GM12878 (cell line): ENCODE data around the gene TNFAIP1. TPM values are rescaled to one million over a fixed set of nuclear protein-coding genes. Genes with fewer than 3 reads are reported as not detected.

Experiments
- ATAC-seq: fragments of 200-7000 bp; cut with Tn5 transposase; 3 replicates; pipeline ENCODE4 v1.9.1; 2020; ENCODE audit warnings: mild to moderate bottlenecking, moderate library complexity
- BruUV-seq: library from RNA; stranded (reverse); fragments of 400-500 nt; replicated peaks from 2 replicates; lab custom pipeline; 2021; lab: Mats Ljungman, UMichigan
- CTCF ChIA-PET: fragments of 300-600 bp; sonication (Branson Sonifier 250); formaldehyde crosslinking; extraction: SDS; loops from one replicate; lab custom pipeline; 2021; ENCODE audit warnings: inconsistent platforms; lab: Yijun Ruan, JAX
- POLR2A ChIA-PET: fragments of 350-600 bp; formaldehyde crosslinking; extraction: SDS; loops from one replicate; lab custom pipeline; 2021; ENCODE audit warnings: inconsistent platforms; lab: Charles Lee
- RAD21 ChIA-PET: fragments of 300-600 bp; sonication (Branson Sonifier 250); formaldehyde crosslinking; loops from one replicate; lab custom pipeline; 2023; ENCODE audit warnings: antibody characterized with exemption; ENCODE audit not compliant: unreplicated experiment; lab: Charles Lee
- SMC1A ChIA-PET: fragments of 300-600 bp; sonication (Branson Sonifier 250); formaldehyde crosslinking; loops from one replicate; lab custom pipeline; 2023; ENCODE audit not compliant: unreplicated experiment, uncharacterized antibody; lab: Charles Lee
- DNase-seq: peaks from one replicate; pipeline ENCODE4 v3.0.0-alpha.2; 2011; ENCODE audit warnings: low read depth, low spot score
- FAIRE-seq: peaks from 3 replicates; lab custom pipeline; 2011; peaks lifted over from hg19 to GRCh38; lab: Jason Lieb, UNC
- H2AFZ ChIP-seq: 2 replicates; pipeline ENCODE4 v1.6.0; 2011; ENCODE audit warnings: low read depth, low read length, control low read depth; ENCODE audit not compliant: control insufficient read depth
- H3K27ac ChIP-seq: 2 replicates; pipeline ENCODE4 v1.5.1; 2011; ENCODE audit warnings: control low read depth; ENCODE audit not compliant: control insufficient read depth, insufficient read depth
- H3K27me3 ChIP-seq, 2 experiments: replicated peaks in 1 of 2; 2 replicates each; pipeline versions ENCODE4 v1.6.0 to v1.6.1; 2011; ENCODE audit warnings: low read length in 1 of 2; ENCODE audit not compliant: control insufficient read depth in 2 of 2, insufficient read depth in 2 of 2
- H3K36me3 ChIP-seq, 2 experiments: 2 replicates each; pipeline ENCODE4 v1.5.1; 2011; ENCODE audit warnings: low read length in 1 of 2; ENCODE audit not compliant: control insufficient read depth in 2 of 2, insufficient read depth in 2 of 2
- H3K4me1 ChIP-seq: 2 replicates; pipeline ENCODE4 v1.6.1; 2011; ENCODE audit warnings: mild to moderate bottlenecking, low read length, moderate library complexity, mixed read lengths; ENCODE audit not compliant: control insufficient read depth, insufficient read depth
- H3K4me2 ChIP-seq: 2 replicates; pipeline ENCODE4 v1.6.0; 2011; ENCODE audit warnings: control low read depth; ENCODE audit not compliant: control insufficient read depth, insufficient read depth
- H3K4me3 ChIP-seq: fragments of 200-600 bp; sonication (generic); 2 replicates; pipeline ENCODE4 v1.5.1; 2016
- H3K79me2 ChIP-seq: 2 replicates; pipeline ENCODE4 v1.6.0; 2011; ENCODE audit warnings: low read length; ENCODE audit not compliant: control insufficient read depth, insufficient read depth
- H3K9ac ChIP-seq: 2 replicates; pipeline ENCODE4 v1.8.0; 2011; ENCODE audit warnings: low read length, control low read depth, mixed read lengths; ENCODE audit not compliant: control insufficient read depth, insufficient read depth
- H3K9me3 ChIP-seq: replicated peaks from 3 replicates; pipeline ENCODE4 v1.5.1; 2011; ENCODE audit warnings: mild to moderate bottlenecking, low read length; ENCODE audit not compliant: control insufficient read depth, insufficient read depth
- H4K20me1 ChIP-seq: 2 replicates; pipeline ENCODE4 v1.6.0; 2011; ENCODE audit not compliant: control insufficient read depth, insufficient read depth
- ATF3 ChIP-seq: IDR thresholded peaks from 2 replicates; pipeline ENCODE4 v1.6.1; 2011; ENCODE audit warnings: low read depth, mild to moderate bottlenecking, low read length, moderate library complexity, borderline replicate concordance; ENCODE audit errors: extremely low read depth
- BACH1 ChIP-seq: fragments of 450-650 bp; IDR thresholded peaks from 2 replicates; pipeline ENCODE4 v1.6.1; 2017; ENCODE audit warnings: mild to moderate bottlenecking, borderline replicate concordance
- BCL11A ChIP-seq: IDR thresholded peaks from 2 replicates; pipeline ENCODE4 v1.6.1; 2011; ENCODE audit warnings: low read depth, low read length
- BCLAF1 ChIP-seq: fragments of 450-650 bp; IDR thresholded peaks from 2 replicates; pipeline ENCODE4 v1.6.1; 2017; ENCODE audit warnings: antibody characterized with exemption, mild to moderate bottlenecking, moderate library complexity
- BHLHE40 ChIP-seq, 2 experiments: fragments of 450-650 bp in 1 of 2; IDR thresholded peaks; 2 replicates each; pipeline ENCODE4 v1.6.1; 2011 to 2017; ENCODE audit warnings: low read depth in 2 of 2, borderline replicate concordance in 1 of 2, improper control_type of control experiment in 1 of 2, low read length in 1 of 2, mild to moderate bottlenecking in 1 of 2
- E2F4 ChIP-seq: IDR thresholded peaks from 2 replicates; pipeline ENCODE4 v1.6.1; 2012; ENCODE audit warnings: low read depth, low read length, improper control_type of control experiment
- NR2F1 ChIP-seq: fragments of 450-650 bp; conservative IDR thresholded peaks from 2 replicates; pipeline ENCODE4 v1.6.1; 2017; ENCODE audit warnings: mild to moderate bottlenecking
- USF2 ChIP-seq: IDR thresholded peaks from 2 replicates; pipeline ENCODE4 v1.6.1; 2011; ENCODE audit warnings: low read depth, low read length, improper control_type of control experiment, borderline replicate concordance
- ZBTB40 ChIP-seq: fragments of 450-650 bp; IDR thresholded peaks from 2 replicates; pipeline ENCODE4 v1.6.1; 2016; ENCODE audit warnings: mild to moderate bottlenecking, moderate library complexity, borderline replicate concordance
- WGBS: methylation state at CpG from one replicate; pipeline ENCODE4 v1.1.6; 2016; ENCODE audit warnings: low lambda C conversion rate; ENCODE audit not compliant: insufficient replicate concordance, insufficient coverage; ENCODE audit errors: missing lambda C conversion rate; 5-methylcytosine and 5-hydroxymethylcytosine counted together
- in situ Hi-C: fragments of 300-500 bp; cut with MboI; formaldehyde crosslinking; loops from 9 replicates; pipeline ENCODE4 v1.14.3; 2018; ENCODE audit warnings: mixed read lengths
- intact Hi-C: fragments of 100-400 bp; cut with micrococcal nuclease; formaldehyde crosslinking; loops from one replicate; pipeline ENCODE4 v1.14.2; 2022; ENCODE audit not compliant: unreplicated experiment
- polyA plus RNA-seq, 11 experiments: library from polyadenylated mRNA; depleted of rRNA in 4 of 11; unstranded in 6 of 11; stranded (reverse) in 5 of 11; fragments of >200 nt; fragmentation: Nextera tagmentation in 4 of 11; fragmentation: Illumina TruSeq in 1 of 11; extraction: Ambion mirVana in 4 of 11; extraction: Trizol in 1 of 11; gene quantifications; 1 replicate in 1 of 11; 2 replicates in 10 of 11; pipeline versions ENCODE4 v1.2.1 to v1.2.3, GENCODE V29; 2011 to 2016; ENCODE audit warnings: inconsistent platforms in 2 of 11, missing spikeins in 2 of 11, low read depth in 1 of 11
- total RNA-seq, 4 experiments: library from RNA; depleted of rRNA in 3 of 4; stranded (reverse); fragments of >200 nt in 3 of 4; fragmentation: Illumina TruSeq in 1 of 4; extraction: Trizol in 1 of 4; gene quantifications; 2 replicates each; pipeline versions ENCODE4 v1.2.1 to v1.2.3, GENCODE V29; 2013 to 2021

The TNFAIP1 gene
- total and polyA plus RNA-seq, 10 of the 15 experiments (the other 5 are each of a cell fraction or from before 2014, with no cell fraction given): 1.8 to 16.9 (median 11.7) TPM

- no peak for TF ChIP-seq ZBTB40
- no peak for TF ChIP-seq BCL11A
- TF ChIP-seq BACH1: no peak
These were observed 14.7 kb downstream of the TNFAIP1 start (continued) for GRCh38 chr17:28350271-28350670.

- in situ Hi-C loops (no loop called here), intact Hi-C loops (loop anchor here (1.0 kb wide), 1 partner anchor 22 kb away; the partner anchor contains the start of genes IFT20 and TNFAIP1)
- TF ChIP-seq USF2 (peak; percentile 80), NR2F1 (peak; percentile 64), E2F4 (no peak), BCLAF1 (no peak), ATF3 (peak; percentile 91), BHLHE40 (IDR thresholded peaks at IDR 0.05; ENCODE audit: borderline replicate concordance in 1 of 2, low read depth in 2 of 2, low read length in 1 of 2) (peak; percentile 61 to 76; a peak in 3 of 4 replicates)
These were observed 21.7 kb downstream of the TNFAIP1 start, which contains the start of gene POLDIP2 for GRCh38 chr17:28357061-28357900. POLDIP2 (minus strand) TSS chr17:28357527; CDS start chr17:28357448, 79 bp downstream.

More at GRCh38 chr17:28357061-28357900, 21.7 kb downstream of the TNFAIP1 start, which contains the start of gene POLDIP2:
- ChIA-PET POLR2A (interaction anchor here (0.6 to 3.0 kb wide), 4 partner anchors 12 to 475 kb away, joined by 3 to 26 read pairs (median 6); partner anchors contain the start of genes IFT20, TNFAIP1 and VTN), CTCF (interaction anchor here (0.7 to 5.1 kb wide), 5 partner anchors 9 to 58 kb away, joined by 3 to 29 read pairs (median 4); partner anchors contain the start of genes IFT20 and TNFAIP1), SMC1A (interaction anchor here (0.9 to 4.7 kb wide), 6 partner anchors 9 to 552 kb away, joined by 3 to 27 read pairs (median 4); partner anchors contain the start of genes IFT20 and TNFAIP1), RAD21 (interaction anchor here (0.8 to 3.3 kb wide), 4 partner anchors 20 to 220 kb away, joined by 3 to 31 read pairs (median 4); partner anchors contain the start of genes ALDOC, IFT20 and TNFAIP1)
- no TSS peak for BruUV-seq
- Histone ChIP-seq H3K4me2 (peak within 1 kb of the TSS; percentile 98), H4K20me1 (no peaks in the 10 kb centered on the region), H3K36me3 (peaks cover 2 to 16% of the 10 kb centered on the region in 2 experiments), H3K4me3 (peak within 1 kb of the TSS; percentile 92), H3K4me1 (peaks cover 2% of the 10 kb centered on the region; the same call in 1 of the 2 replicates), H3K27ac (peak within 1 kb of the TSS; percentile 79), H3K79me2 (peaks cover 30% of the 10 kb centered on the region), H3K27me3 (no peaks in the 10 kb centered on the region), H3K9me3 (no peaks in the 10 kb centered on the region), H3K9ac (peak within 1 kb of the TSS; percentile 99), H2AFZ (peak within 1 kb of the TSS; percentile 85)
- under 1% methylated on average over 57 of the region's 80 CpGs for WGBS
- ATAC-seq (peak; percentile 100), FAIRE-seq (peak; percentile 66), DNase-seq (peak; percentile 55)
